ENCODE data around the gene DYNC1I1. TPM values are rescaled to one million over a fixed set of nuclear protein-coding genes. Genes with fewer than 3 reads are reported as not detected.

The DYNC1I1 gene
- total and polyA plus RNA-seq, 2 of the 4 experiments (the other 2 are of a cell fraction) = under 0.01 to 0.15 TPM

GRCh38 chr7:95908499-95908898 lies 136.1 kb downstream of the DYNC1I1 start:
- Histone ChIP-seq H3K27me3 (ENCODE audit: control insufficient read depth, insufficient read depth, low read length) (no peaks in the 10 kb centered on the region), H3K36me3 (ENCODE audit: control insufficient read depth, insufficient read depth, low read length) (no peaks in the 10 kb centered on the region), H3K23ac (ENCODE audit: low read depth, low read length) (no peak overlapping the region), H3K4me1 (ENCODE audit: control insufficient read depth, insufficient read depth, low read length) (no peaks in the 10 kb centered on the region), H3K27ac (ENCODE audit: insufficient read depth, low read length) (no peak overlapping the region), H3K79me1 (ENCODE audit: low read depth in 1 of 2, low read length in 2 of 2) (no peaks in the 10 kb centered on the region), H3K9me1 (ENCODE audit: insufficient read depth, low read length) (no peaks in the 10 kb centered on the region), H3K9ac (ENCODE audit: low read depth, low read length) (no peak overlapping the region), H2AK9ac (replicated peaks; ENCODE audit: low read depth, low read length, poor library complexity) (no peak overlapping the region), H2BK120ac (ENCODE audit: low read depth, low read length) (no peak overlapping the region), H2BK20ac (ENCODE audit: low read depth, low read length) (no peak overlapping the region), H2AK5ac (ENCODE audit: low read depth, low read length) (no peak overlapping the region), H3K4ac (ENCODE audit: low read depth, low read length) (no peak overlapping the region), H3K18ac (ENCODE audit: low read depth, low read length) (no peak overlapping the region), H4K20me1 (ENCODE audit: insufficient read depth, low read length) (no peaks in the 10 kb centered on the region), H3K56ac (ENCODE audit: extremely low read depth, insufficient read depth, low read length) (no peak overlapping the region), H2AFZ (replicated peaks; ENCODE audit: low read length, poor library complexity) (no peak overlapping the region), H2BK15ac (ENCODE audit: low read depth, low read length) (no peak overlapping the region), H4K8ac (ENCODE audit: low read depth in 2 of 2, low read length in 2 of 2) (no peak overlapping the region), H3K9me3 (ENCODE audit: control insufficient read depth, insufficient read depth, low read length) (no peaks in the 10 kb centered on the region), H3K4me3 (ENCODE audit: insufficient read depth, low read depth, low read length) (no peak overlapping the region), H4K91ac (ENCODE audit: insufficient read depth, low read depth, low read length) (no peak overlapping the region), H2BK5ac (ENCODE audit: low read depth, low read length, poor library complexity, severe bottlenecking) (no peak overlapping the region), H4K5ac (ENCODE audit: low read depth, low read length) (no peak overlapping the region), H3K4me2 (ENCODE audit: low read depth, low read length) (no peak overlapping the region), H3K14ac (replicated peaks; ENCODE audit: low read depth, low read length) (no peak overlapping the region)
- no peak for DNase-seq
- dilution Hi-C loops (cut with HindIII; ENCODE audit: low sequenced_read_pairs, unreplicated experiment) (no loop called here), in situ Hi-C loops (cut with MboI; ENCODE audit: low sequenced_read_pairs) (loop anchor here (25.0 kb wide), 1 partner anchor 1929 kb away; no protein-coding TSS in a partner anchor), intact Hi-C loops (cut with micrococcal nuclease) (no loop called here)
- CTCF ChIA-PET = no interaction called here
- ATAC-seq (ENCODE audit: low read depth) = no peak
- TF ChIP-seq FOS (IDR thresholded peaks at IDR 0.05; ENCODE audit: low read depth, low read length) = no peak
- TF ChIP-seq, protein P1, sequence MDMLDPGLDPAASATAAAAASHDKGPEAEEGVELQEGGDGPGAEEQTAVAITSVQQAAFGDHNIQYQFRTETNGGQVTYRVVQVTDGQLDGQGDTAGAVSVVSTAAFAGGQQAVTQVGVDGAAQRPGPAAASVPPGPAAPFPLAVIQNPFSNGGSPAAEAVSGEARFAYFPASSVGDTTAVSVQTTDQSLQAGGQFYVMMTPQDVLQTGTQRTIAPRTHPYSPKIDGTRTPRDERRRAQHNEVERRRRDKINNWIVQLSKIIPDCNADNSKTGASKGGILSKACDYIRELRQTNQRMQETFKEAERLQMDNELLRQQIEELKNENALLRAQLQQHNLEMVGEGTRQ (IDR thresholded peaks at IDR 0.05; ENCODE audit: low read depth, low read length) = no peak
- TF ChIP-seq POLR2A (IDR thresholded peaks at IDR 0.05; ENCODE audit: low read depth, low read length) = no peak
- no peak for TF ChIP-seq RFX5 (IDR thresholded peaks at IDR 0.05; ENCODE audit: low read depth, low read length)
- no peak for TF ChIP-seq RCOR1 (IDR thresholded peaks at IDR 0.05; ENCODE audit: insufficient replicate concordance, low read length)
- TF ChIP-seq MXI1 (IDR thresholded peaks at IDR 0.05; ENCODE audit: borderline replicate concordance, low read depth, low read length) = no peak
- WGBS, 2 experiments (ENCODE audit: extremely low coverage in 2 of 2, insufficient read length in 1 of 2) = no CpG with 5 or more reads among the region's 4 CpGs
- no TSS peak for BruUV-seq (replicated peaks)
- POLR2A ChIA-PET (ENCODE audit: unreplicated experiment) = no interaction called here
